GM21723 (cell line): ENCODE data around the gene ANKLE1.

Experiments
- ATAC-seq: cut with Tn5 transposase; IDR thresholded peaks from one replicate; pipeline ENCODE4 v1.9.1; 2021; ENCODE audit warnings: mild to moderate bottlenecking, moderate library complexity; ENCODE audit not compliant: unreplicated experiment

Gene ANKLE1

GRCh38 chr19:17281391-17282304 is at the start of gene ANKLE1:
Gene ANKLE1, plus strand, starts transcription at chr19:17281901. Its CDS starts 20 bp downstream, at chr19:17281921.
- ATAC-seq = peak; percentile 45

GRCh38 chr19:17232258-17232657 is 49.4 kb upstream of the ANKLE1 start:
- ATAC-seq = no peak

GRCh38 chr19:17234911-17235299 is 46.8 kb upstream of the ANKLE1 start:
- ATAC-seq = peak; percentile 69

- peak; percentile 59 for ATAC-seq
Observed at GRCh38 chr19:17235300-17235970, 46.3 kb upstream of the ANKLE1 start.

GRCh38 chr19:17235971-17236777 is 45.5 kb upstream of the ANKLE1 start:
- ATAC-seq = no peak

- no peak for ATAC-seq
Observed at GRCh38 chr19:17236811-17237543, 44.7 kb upstream of the ANKLE1 start.

GRCh38 chr19:17237747-17238706 is 43.7 kb upstream of the ANKLE1 start:
- no peak for ATAC-seq

- ATAC-seq = no peak
Observed at GRCh38 chr19:17240062-17240752, 41.5 kb upstream of the ANKLE1 start.

GRCh38 chr19:17240826-17241399 is 40.8 kb upstream of the ANKLE1 start:
- ATAC-seq = no peak

- no peak for ATAC-seq
Observed at GRCh38 chr19:17242431-17243208, 39.1 kb upstream of the ANKLE1 start.

- ATAC-seq = no peak
Observed at GRCh38 chr19:17243211-17243829, 38.4 kb upstream of the ANKLE1 start.

GRCh38 chr19:17243830-17244617 is 37.7 kb upstream of the ANKLE1 start:
- no peak for ATAC-seq

- ATAC-seq = no peak
Observed at GRCh38 chr19:17244618-17245534, 36.8 kb upstream of the ANKLE1 start.

GRCh38 chr19:17245535-17245984 is 36.1 kb upstream of the ANKLE1 start, which contains the start of gene NR2F6:
Gene NR2F6, minus strand, starts transcription at chr19:17245919. Its CDS starts 699 bp downstream, at chr19:17245220.
- no peak for ATAC-seq
